Suprapubic skin (tissue), 4 donors: ENCODE measurements around the gene CELF4. TPM values are rescaled to one million over a fixed set of nuclear protein-coding genes. Genes with fewer than 3 reads are reported as not detected.

Experiments
- DNase-seq, 2 donors: peaks; one replicate each; pipeline ENCODE4 v3.0.0-alpha.2; 2019; ENCODE audit warnings: low spot score in 2 of 2
- H3K27ac ChIP-seq: fragments of 200-600 bp; sonication (generic); one replicate; pipeline ENCODE4 v1.5.1; 2019
- H3K27me3 ChIP-seq: fragments of 200-600 bp; sonication (generic); one replicate; pipeline ENCODE4 v1.5.1; 2019
- H3K36me3 ChIP-seq: fragments of 200-600 bp; sonication (generic); one replicate; pipeline ENCODE4 v1.5.1; 2019
- H3K4me1 ChIP-seq: fragments of 200-600 bp; sonication (generic); one replicate; pipeline ENCODE4 v1.5.1; 2019
- H3K4me3 ChIP-seq: fragments of 200-600 bp; sonication (generic); one replicate; pipeline ENCODE4 v1.5.1; 2019; ENCODE audit warnings: mild to moderate bottlenecking
- H3K9me3 ChIP-seq: fragments of 200-600 bp; sonication (generic); one replicate; pipeline ENCODE4 v1.5.1; 2019
- EP300 ChIP-seq: sonication (generic); formaldehyde crosslinking; IDR thresholded peaks from one replicate; pipeline ENCODE4 v1.6.1; 2017; ENCODE audit warnings: antibody characterized with exemption
- POLR2A ChIP-seq, 2 donors: fragments of 450-650 bp; IDR thresholded peaks; one replicate each; pipeline ENCODE4 v1.6.1; 2017; ENCODE audit warnings: antibody characterized with exemption in 2 of 2, mild to moderate bottlenecking in 2 of 2, moderate library complexity in 2 of 2
- POLR2AphosphoS5 ChIP-seq, 3 donors: sonication (generic); formaldehyde crosslinking; IDR thresholded peaks; one replicate each; pipeline ENCODE4 v1.6.1; 2017; ENCODE audit warnings: antibody characterized with exemption in 3 of 3
- WGBS: methylation state at CpG from one replicate; pipeline ENCODE4 v1.1.5; 2018; 5-methylcytosine and 5-hydroxymethylcytosine counted together
- total RNA-seq, 4 donors: library from RNA; depleted of rRNA; stranded (reverse); fragments of >200 nt; gene quantifications; one replicate each; pipeline ENCODE4 v1.1.0, GENCODE V29; 2016
- TF ChIP-seq, protein P1 (sequence below), 2 donors: fragments of 200-600 bp in 1 of 2; fragments of 450-650 bp in 1 of 2; sonication (generic) in 1 of 2; IDR thresholded peaks; one replicate each; pipeline ENCODE4 v1.5.1; 2016 to 2019; ENCODE audit warnings: antibody characterized with exemption in 2 of 2, mild to moderate bottlenecking in 1 of 2, moderate library complexity in 1 of 2

Gene CELF4
- total RNA-seq, 4 donors from 2014 or later: not detected

GRCh38 chr18:37403788-37404187, 161.8 kb downstream of the CELF4 start:
- Histone ChIP-seq H3K4me1 (peaks cover 8% of the 10 kb centered on the region), H3K4me3 (no peak overlapping the region), H3K27ac (no peak overlapping the region), H3K27me3 (no peaks in the 10 kb centered on the region), H3K9me3 (no peaks in the 10 kb centered on the region), H3K36me3 (no peaks in the 10 kb centered on the region)
- 88% methylated on average over 3 of the region's 3 CpGs for WGBS
- TF ChIP-seq POLR2A (IDR thresholded peaks at IDR 0.05): no peak
- DNase-seq: no peak

DNA sequence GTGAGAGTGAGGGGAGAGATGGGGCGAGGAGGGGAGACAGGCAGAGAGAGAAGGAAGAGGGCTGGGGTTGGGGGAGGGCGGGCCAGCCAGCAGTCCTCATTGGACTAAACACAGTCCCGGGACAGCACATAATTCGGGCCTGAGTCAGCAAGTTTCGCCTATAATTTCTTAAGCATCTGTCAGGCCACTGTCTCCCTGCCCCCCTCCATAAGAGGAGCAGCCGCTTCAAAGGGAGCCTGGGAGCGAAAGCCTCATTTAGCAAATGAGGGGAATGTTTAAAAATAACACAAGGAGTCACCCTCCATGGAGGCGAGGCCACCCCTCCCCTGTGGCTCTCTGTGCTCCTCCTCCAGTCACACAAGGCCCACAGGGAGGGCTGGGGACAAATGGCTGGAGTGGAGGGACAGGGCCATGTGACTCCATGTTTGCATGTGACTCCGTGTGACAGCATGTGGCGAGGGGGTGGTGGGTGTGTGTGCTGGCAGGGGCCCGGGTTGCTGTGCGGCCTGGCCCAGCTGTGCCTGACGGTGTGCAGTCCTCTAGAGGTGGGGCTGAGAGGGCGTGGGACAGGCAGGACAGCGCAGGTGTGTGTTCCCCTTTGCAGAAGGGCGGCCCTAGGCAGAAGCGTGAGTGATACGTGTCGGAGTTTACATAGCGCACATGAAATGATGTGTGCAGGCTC, 162.4 kb downstream of the CELF4 start:
- no peak for DNase-seq
- H3K27ac ChIP-seq: no peak overlapping the region
- no peak for TF ChIP-seq EP300
- TF ChIP-seq POLR2AphosphoS5 (IDR thresholded peaks at IDR 0.05): no peak
- TF ChIP-seq, protein P1, sequence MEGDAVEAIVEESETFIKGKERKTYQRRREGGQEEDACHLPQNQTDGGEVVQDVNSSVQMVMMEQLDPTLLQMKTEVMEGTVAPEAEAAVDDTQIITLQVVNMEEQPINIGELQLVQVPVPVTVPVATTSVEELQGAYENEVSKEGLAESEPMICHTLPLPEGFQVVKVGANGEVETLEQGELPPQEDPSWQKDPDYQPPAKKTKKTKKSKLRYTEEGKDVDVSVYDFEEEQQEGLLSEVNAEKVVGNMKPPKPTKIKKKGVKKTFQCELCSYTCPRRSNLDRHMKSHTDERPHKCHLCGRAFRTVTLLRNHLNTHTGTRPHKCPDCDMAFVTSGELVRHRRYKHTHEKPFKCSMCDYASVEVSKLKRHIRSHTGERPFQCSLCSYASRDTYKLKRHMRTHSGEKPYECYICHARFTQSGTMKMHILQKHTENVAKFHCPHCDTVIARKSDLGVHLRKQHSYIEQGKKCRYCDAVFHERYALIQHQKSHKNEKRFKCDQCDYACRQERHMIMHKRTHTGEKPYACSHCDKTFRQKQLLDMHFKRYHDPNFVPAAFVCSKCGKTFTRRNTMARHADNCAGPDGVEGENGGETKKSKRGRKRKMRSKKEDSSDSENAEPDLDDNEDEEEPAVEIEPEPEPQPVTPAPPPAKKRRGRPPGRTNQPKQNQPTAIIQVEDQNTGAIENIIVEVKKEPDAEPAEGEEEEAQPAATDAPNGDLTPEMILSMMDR (IDR thresholded peaks at IDR 0.05): no peak
- TF ChIP-seq POLR2A (IDR thresholded peaks at IDR 0.05): no peak
- no peaks in the 10 kb centered on the region for H3K27me3 ChIP-seq
- peaks cover 8% of the 10 kb centered on the region for H3K4me1 ChIP-seq
- WGBS: 43% methylated on average over 11 of the region's 20 CpGs
- no peaks in the 10 kb centered on the region for H3K36me3 ChIP-seq
- no peak overlapping the region for H3K4me3 ChIP-seq
- H3K9me3 ChIP-seq: no peaks in the 10 kb centered on the region

GRCh38 chr18:37402735-37403099, 162.9 kb downstream of the CELF4 start:
- Histone ChIP-seq H3K36me3 (no peaks in the 10 kb centered on the region), H3K4me1 (peaks cover 8% of the 10 kb centered on the region), H3K4me3 (no peak overlapping the region), H3K27ac (no peak overlapping the region), H3K27me3 (no peaks in the 10 kb centered on the region), H3K9me3 (no peaks in the 10 kb centered on the region)
- whole genome bisulfite sequencing: 10% methylated on average over 1 of the region's 1 CpG
- DNase-seq: no peak
- TF ChIP-seq POLR2A (IDR thresholded peaks at IDR 0.05) (no peak), EP300 (no peak), POLR2AphosphoS5 (IDR thresholded peaks at IDR 0.05) (no peak)
- TF ChIP-seq, protein P1 (IDR thresholded peaks at IDR 0.05): no peak

- Histone ChIP-seq H3K4me3 (no peak overlapping the region), H3K27me3 (no peaks in the 10 kb centered on the region), H3K27ac (no peak overlapping the region), H3K36me3 (no peaks in the 10 kb centered on the region), H3K9me3 (no peaks in the 10 kb centered on the region), H3K4me1 (peaks cover 8% of the 10 kb centered on the region)
- TF ChIP-seq POLR2AphosphoS5 (IDR thresholded peaks at IDR 0.05) (no peak), POLR2A (IDR thresholded peaks at IDR 0.05) (no peak), EP300 (no peak)
- TF ChIP-seq, protein P1 (IDR thresholded peaks at IDR 0.05): no peak
- DNase-seq: no peak
- WGBS: 90% methylated on average over 4 of the region's 4 CpGs
Observed at GRCh38 chr18:37400802-37401201, 164.8 kb downstream of the CELF4 start.

- Histone ChIP-seq H3K4me1 (peaks cover 14% of the 10 kb centered on the region), H3K36me3 (no peaks in the 10 kb centered on the region), H3K4me3 (no peak overlapping the region), H3K27me3 (peaks cover 10% of the 10 kb centered on the region), H3K27ac (no peak overlapping the region), H3K9me3 (no peaks in the 10 kb centered on the region)
- no peak for DNase-seq
- no peak for TF ChIP-seq POLR2AphosphoS5 (IDR thresholded peaks at IDR 0.05)
- TF ChIP-seq EP300: no peak
- TF ChIP-seq POLR2A (IDR thresholded peaks at IDR 0.05): no peak
- TF ChIP-seq, protein P1 (IDR thresholded peaks at IDR 0.05): no peak
- 88% methylated on average over 14 of the region's 14 CpGs for WGBS
Observed at GRCh38 chr18:37398248-37398920, 167.2 kb downstream of the CELF4 start.
